HG02970 (cell line): Measurements from ENCODE around the gene CCDC134.

ENCODE experiments used
- ATAC-seq: cut with Tn5 transposase; IDR thresholded peaks from one replicate; pipeline ENCODE4 v1.9.1; 2021; ENCODE audit warnings: mild to moderate bottlenecking, moderate library complexity, moderate number of reproducible peaks; ENCODE audit not compliant: unreplicated experiment, low FRiP score

The CCDC134 gene

GRCh38 chr22:41782316-41782715 is 18.2 kb upstream of the CCDC134 start:
- no peak for ATAC-seq

- no peak for ATAC-seq
Observed at GRCh38 chr22:41782751-41783150, 17.7 kb upstream of the CCDC134 start.

GRCh38 chr22:41787331-41787730 is 13.1 kb upstream of the CCDC134 start:
- ATAC-seq: no peak

GRCh38 chr22:41793871-41794270 is 6.6 kb upstream of the CCDC134 start:
- no peak for ATAC-seq

- ATAC-seq: no peak
Observed at GRCh38 chr22:41798736-41799135, 1.7 kb upstream of the CCDC134 start.

- peak; percentile 25 for ATAC-seq
Observed at GRCh38 chr22:41799486-41800347, 762 bp upstream of the CCDC134 start.

GRCh38 chr22:41801147-41801819 is 804 bp downstream of the CCDC134 start:
- ATAC-seq: no peak

GRCh38 chr22:41801886-41802285 is 1.4 kb downstream of the CCDC134 start:
- no peak for ATAC-seq

- ATAC-seq: no peak
Observed at GRCh38 chr22:41805639-41806038, 5.2 kb downstream of the CCDC134 start.

- ATAC-seq: no peak
Observed at GRCh38 chr22:41808400-41808799, 7.9 kb downstream of the CCDC134 start.

GRCh38 chr22:41810022-41810421 is 9.5 kb downstream of the CCDC134 start:
- ATAC-seq: no peak

GRCh38 chr22:41812805-41813545 is 12.5 kb downstream of the CCDC134 start:
- no peak for ATAC-seq

- ATAC-seq: no peak
Observed at GRCh38 chr22:41813726-41814410, 13.4 kb downstream of the CCDC134 start.

- no peak for ATAC-seq
Observed at GRCh38 chr22:41815716-41816115, 15.2 kb downstream of the CCDC134 start.

- ATAC-seq: no peak
Observed at GRCh38 chr22:41816241-41816640, 15.8 kb downstream of the CCDC134 start.

GRCh38 chr22:41816871-41817270 is 16.4 kb downstream of the CCDC134 start:
- no peak for ATAC-seq

GRCh38 chr22:41818011-41818410 is 17.5 kb downstream of the CCDC134 start:
- ATAC-seq: no peak

- ATAC-seq: no peak
Observed at GRCh38 chr22:41818596-41818995, 18.1 kb downstream of the CCDC134 start.

GRCh38 chr22:41819257-41819656 is 18.8 kb downstream of the CCDC134 start:
- no peak for ATAC-seq

- ATAC-seq: no peak
Observed at GRCh38 chr22:41820447-41820846, 20.0 kb downstream of the CCDC134 start.
